Hepatocyte (in vitro differentiated cells): ENCODE data around the gene LGALS9C.
"Not testable (repeated sequence)": the region's sequence is repeated elsewhere in the genome, so short reads cannot be mapped to it uniquely, and the experiment has no call there.

Source experiments
- EZH2 ChIP-seq: fragments of 200-600 bp; sonication (generic); IDR thresholded peaks from 2 replicates; pipeline ENCODE4 v1.6.1; 2016; ENCODE audit warnings: antibody characterized with exemption, mild to moderate bottlenecking, borderline replicate concordance
- EZH2phosphoT487 ChIP-seq: fragments of 200-600 bp; sonication (generic); IDR thresholded peaks from one replicate; pipeline ENCODE4 v1.6.1; 2018; ENCODE audit warnings: antibody characterized with exemption, mild to moderate bottlenecking, low read depth, moderate library complexity; ENCODE audit not compliant: unreplicated experiment, severe bottlenecking
- TF ChIP-seq, protein P1 (sequence below): fragments of 200-600 bp; sonication (generic); IDR thresholded peaks from 2 replicates; pipeline ENCODE4 v1.5.1; 2016; ENCODE audit warnings: antibody characterized with exemption, mild to moderate bottlenecking; ENCODE audit not compliant: poor library complexity

DNA sequence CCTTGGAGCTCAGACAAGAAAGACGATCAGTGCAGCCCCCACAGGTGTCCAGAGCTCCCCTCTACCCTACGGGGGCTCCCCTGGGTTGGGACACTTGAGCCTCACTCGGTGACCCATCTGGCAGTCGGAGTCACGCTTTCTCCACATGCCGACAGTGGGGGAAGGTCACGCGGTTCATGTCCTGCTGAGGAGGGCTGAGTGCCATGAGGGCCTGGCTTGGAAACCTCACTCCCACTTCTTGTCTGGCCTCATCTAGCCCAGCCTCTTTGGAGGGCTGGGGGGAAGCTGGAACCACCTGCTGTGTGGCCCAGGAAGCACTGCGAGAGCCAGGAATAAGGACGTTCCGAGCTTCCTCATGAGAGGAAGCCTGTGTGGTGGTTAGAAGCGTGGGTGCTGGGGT, 1.8 kb downstream of the LGALS9C start:
- TF ChIP-seq, protein P1, sequence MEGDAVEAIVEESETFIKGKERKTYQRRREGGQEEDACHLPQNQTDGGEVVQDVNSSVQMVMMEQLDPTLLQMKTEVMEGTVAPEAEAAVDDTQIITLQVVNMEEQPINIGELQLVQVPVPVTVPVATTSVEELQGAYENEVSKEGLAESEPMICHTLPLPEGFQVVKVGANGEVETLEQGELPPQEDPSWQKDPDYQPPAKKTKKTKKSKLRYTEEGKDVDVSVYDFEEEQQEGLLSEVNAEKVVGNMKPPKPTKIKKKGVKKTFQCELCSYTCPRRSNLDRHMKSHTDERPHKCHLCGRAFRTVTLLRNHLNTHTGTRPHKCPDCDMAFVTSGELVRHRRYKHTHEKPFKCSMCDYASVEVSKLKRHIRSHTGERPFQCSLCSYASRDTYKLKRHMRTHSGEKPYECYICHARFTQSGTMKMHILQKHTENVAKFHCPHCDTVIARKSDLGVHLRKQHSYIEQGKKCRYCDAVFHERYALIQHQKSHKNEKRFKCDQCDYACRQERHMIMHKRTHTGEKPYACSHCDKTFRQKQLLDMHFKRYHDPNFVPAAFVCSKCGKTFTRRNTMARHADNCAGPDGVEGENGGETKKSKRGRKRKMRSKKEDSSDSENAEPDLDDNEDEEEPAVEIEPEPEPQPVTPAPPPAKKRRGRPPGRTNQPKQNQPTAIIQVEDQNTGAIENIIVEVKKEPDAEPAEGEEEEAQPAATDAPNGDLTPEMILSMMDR: not testable (repeated sequence)
- TF ChIP-seq EZH2, EZH2phosphoT487: not testable (repeated sequence)
